ENCODE measurements around the gene KDM4C.
"Not testable (repeated sequence)": the region's sequence is repeated elsewhere in the genome, so short reads cannot be mapped to it uniquely, and the experiment has no call there.

Gene KDM4C

DNA sequence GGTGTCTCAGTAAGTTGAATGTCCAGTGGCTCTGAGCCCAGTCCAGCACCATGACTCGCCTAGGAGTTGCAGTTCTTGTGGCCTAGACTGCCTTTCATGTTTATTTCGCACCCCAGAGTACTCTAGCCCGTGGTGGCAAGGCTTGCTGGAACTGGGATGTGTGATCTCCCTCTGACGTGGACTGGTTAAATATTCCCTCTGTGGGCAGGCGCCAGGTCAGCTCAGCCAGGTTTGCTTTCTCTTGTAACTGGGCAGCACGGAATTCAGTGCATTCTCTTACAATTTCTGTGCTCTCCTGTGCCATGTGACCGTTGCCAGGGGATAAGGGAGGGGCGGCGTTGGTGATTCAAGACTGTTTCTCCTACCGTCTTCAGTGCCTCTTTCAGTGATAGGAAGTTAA, 270.8 kb downstream of the KDM4C start:
- no peak for DNase-seq (ENCODE audit: low read depth in 4 of 4, low spot score in 1 of 4)

DNA sequence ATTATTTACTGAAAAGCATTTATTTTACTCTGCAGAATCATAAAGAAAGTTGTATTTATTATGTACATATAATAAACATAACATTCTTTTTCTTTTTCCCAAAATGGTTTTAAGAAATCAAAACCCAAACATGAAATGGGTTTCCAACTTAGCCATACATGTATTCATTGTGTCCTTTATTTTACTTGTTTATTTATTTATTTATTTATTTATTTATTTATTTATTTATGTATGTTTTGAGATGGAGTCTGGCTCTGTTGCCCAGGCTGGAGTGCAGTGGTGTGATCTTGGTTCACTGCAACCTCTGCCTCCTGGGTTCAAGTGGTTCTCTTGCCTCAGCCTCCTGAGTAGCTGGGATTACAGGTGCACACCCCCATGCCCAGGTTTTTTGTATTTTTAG, 273.2 kb downstream of the KDM4C start:
- not testable (repeated sequence) for DNase-seq (ENCODE audit: low read depth in 4 of 4, low spot score in 1 of 4)

DNA sequence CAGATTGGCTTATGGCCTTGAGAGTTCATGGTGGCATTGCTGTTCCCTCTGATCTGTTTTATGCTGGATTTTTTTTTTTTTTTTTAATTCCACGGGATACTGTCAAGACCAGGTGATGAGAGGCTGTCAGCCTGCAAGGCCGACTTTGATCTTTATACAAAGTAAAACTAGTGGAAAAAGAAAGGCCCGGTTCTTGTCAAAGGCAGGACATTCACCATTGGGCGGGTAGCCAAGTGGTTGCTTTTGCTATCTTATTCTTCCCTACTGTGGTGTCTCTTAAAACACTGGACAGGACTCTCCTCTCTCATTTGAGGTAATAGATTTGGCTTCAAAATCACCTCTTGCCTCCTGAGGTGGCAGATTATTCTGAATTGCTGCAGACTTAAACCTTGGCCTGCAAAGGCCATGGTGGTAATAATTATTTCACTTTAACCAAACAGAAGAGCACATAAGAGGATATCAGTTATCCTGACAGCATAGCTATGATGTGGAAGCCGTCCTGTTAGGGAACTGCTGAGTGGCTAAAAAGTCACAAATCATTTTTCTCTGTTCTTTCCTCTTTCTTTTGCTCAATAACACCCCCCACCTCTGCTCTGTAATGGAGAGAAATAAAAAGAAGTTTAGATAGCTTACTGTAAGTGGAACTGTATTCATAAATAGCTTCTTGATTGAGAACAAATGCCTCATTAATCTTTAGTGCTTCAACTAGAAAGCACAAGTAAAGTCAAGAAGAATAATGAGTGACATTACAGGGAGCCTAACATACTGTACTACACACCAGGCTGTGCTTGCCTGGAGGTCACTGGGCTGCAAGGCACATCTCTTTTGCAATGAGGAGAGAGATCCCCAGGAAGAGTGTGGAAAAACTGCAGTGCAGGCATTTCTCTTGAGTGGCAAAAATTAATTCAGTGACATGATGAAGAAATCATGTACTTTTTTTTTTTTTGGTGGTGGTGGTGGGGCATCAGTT, 275.6 kb downstream of the KDM4C start:
- DNase-seq (ENCODE audit: low read depth in 4 of 4, low spot score in 1 of 4) = no peak

DNA sequence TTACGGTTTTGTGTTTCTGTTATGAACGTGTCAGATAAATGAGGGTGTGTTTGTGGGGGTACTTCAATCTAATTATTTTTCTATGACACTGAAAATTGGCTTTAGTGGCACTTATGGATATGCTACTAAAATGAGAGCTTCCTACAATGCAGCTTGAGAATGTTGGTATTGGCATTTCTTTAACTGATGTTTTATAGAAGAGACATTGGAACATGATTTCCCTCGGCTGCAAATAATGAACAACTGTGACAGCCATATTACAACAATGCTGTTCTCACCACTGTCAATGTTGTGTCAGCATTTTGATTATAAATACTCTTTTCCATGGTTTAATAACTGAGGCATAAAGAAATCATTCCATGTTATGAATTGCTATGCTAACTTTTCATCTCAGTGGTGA, 279.4 kb downstream of the KDM4C start:
- no peak for DNase-seq (ENCODE audit: low read depth in 4 of 4, low spot score in 1 of 4)

DNA sequence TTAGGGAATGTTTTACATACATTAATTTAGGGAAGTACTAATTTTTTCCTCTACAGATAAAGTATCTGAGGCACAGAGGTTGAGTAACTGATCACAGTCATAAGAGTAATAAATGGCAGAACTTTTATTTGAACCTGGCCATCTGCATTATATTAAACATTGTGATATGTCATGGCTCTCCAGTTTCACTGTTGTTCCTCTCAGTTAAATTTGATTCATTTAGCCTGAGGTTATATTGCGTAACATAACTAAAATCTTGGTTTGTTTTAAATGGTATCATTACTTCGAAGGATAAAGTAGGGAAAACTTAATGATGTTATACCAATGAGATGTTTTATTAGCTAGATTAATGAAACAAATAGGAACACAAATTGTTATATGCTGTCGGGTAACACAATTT, 284.4 kb downstream of the KDM4C start:
- no peak for DNase-seq (ENCODE audit: low read depth in 4 of 4, low spot score in 1 of 4)

DNA sequence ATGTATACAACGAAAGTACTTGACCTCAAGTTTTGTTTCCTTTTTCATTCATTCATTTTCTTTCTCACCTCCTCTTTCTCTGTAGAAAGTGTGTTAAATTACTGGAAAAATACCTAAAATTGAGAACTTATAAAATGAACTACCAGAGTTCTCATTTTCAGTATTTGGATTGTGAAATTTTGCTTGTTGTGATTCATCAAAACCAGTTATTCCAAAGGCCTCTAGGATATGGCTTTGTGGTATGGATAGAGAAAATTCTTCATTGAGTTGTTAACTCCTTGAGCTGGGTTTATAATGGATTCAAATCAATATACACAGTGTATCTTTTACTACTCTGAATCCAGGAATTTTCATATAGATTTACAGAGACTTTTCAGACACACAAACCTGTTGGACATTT, 287.6 kb downstream of the KDM4C start:
- no peak for DNase-seq (ENCODE audit: low read depth in 4 of 4, low spot score in 1 of 4)

DNA sequence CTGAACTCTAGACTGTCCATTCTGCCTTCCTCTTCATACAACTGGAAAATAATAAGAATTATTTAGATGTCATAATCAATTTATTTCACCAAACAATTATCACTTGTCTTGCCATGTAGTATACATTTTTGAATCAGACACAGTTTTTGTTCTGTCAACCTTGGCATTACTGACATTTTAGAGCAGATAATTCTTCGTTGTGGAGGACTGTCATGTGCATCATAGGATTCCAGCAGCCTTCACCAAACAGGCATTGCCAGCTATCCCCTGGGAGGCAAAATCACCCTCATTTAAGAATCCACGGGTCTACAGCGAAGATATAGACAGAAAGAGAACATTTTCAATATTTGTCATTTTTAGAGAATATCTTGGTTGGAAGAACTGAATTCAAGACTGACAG, 293.9 kb downstream of the KDM4C start:
- no peak for DNase-seq (ENCODE audit: low read depth in 4 of 4, low spot score in 1 of 4)

DNA sequence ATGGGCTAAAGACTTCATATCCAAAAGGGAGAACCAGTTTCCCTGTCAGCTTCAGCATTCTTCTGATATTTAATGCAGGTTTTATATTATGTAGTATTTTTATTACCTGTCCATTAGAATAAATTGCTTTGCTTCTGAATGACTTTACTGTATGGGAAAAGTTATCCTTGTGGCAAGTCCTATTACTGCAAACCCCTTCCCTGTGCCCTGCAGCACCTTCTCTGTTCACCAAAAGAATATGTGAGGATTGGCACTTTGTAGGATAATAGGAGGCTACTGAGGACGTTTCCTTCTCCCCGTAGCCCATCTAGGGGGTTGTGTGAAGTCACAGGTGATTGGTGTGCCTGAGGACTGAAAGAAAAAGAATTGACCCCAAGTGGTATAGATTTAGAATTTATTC, 296.1 kb downstream of the KDM4C start:
- DNase-seq (ENCODE audit: low read depth in 4 of 4, low spot score in 1 of 4) = no peak

DNA sequence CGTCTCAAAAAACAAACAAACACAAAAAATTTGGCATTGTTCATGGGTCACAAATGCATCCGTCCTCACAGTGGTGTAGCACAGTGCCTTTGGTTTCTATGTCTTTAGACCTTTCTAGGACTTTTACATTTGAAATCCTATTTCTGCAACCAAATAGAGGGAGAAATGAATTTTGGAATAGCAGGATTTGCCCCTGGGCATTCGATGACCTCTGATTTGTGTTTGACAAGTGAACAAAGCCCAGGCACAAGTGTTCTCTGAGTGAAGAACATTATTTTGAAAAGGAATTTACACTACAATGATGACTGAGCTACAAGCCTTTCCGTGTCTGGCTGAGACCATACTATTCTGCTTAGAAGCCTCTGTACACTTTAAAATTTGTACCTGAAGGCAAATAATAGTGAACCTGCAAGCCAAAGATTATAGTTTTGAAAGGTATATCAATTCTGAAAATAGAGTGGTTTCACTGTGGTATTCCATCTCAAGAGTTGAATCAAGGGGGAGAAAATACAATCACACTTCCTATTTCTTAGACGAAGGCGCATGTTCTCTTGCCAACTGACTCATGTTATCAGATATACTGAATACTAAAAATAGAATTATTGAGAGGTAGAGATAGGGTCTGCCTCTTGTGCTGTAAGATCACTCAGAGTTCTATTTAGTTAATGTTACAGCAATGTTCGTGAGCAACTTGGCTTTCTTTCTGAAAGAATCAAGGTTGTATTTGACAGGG, 297.6 kb downstream of the KDM4C start:
- DNase-seq (ENCODE audit: low read depth in 4 of 4, low spot score in 1 of 4) = no peak

DNA sequence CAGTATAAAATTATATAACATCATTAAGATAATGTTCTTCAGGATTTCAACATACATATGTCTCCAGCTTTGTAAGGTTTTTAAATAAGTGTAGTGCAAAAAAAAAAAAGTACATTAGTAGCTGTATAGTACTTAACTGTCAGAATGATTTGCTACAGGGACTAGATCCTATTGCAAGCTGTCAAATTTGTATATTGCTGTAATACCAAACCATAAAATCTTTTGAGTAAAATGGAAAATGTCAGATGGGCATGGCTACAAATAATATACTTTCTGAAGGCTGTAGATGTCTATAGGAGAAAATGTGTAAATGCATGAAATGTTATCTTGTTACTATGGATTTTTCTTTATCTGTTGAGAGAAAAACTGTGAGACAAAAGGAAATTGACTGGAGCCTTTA, 298.5 kb downstream of the KDM4C start:
- DNase-seq (ENCODE audit: low read depth in 4 of 4, low spot score in 1 of 4) = no peak

DNA sequence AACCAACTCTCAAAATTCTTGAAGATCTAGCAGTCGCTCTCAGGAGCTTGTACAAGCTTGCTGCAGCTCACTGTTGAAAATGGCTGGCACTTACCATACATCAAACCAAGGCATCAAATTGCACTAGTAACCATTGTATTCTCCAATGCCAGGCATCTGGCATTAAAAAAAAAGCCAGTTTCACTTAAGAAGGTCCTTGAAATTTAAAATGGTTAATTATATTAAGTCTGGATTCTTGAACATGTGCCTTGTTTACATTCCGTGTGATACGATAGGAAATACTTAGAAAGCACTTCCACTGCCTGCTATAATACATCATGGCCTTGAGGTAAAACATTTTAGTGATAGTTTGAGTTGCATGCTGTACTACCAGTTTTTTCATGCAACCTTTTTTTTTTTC, 300.7 kb downstream of the KDM4C start:
- no peak for DNase-seq (ENCODE audit: low read depth in 4 of 4, low spot score in 1 of 4)

DNA sequence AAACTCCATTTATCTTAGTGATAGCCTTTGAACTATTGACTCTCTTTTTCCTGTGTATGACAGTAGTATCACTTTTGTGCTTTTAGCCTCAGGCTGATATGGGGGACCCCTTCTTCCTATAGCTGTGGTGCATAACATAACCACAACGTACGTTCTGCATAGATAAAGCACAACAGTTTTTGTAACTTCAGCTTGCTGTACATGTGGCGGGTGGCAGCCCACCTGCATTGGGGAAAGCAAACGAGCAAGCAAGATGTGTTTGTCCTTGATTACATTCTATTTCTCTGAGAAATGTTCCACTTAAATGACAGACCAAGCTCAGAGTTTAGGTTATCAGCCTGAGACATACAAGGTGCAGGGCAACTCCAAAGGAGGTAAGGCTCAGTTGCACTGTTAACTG, 309.4 kb downstream of the KDM4C start:
- no peak for DNase-seq (ENCODE audit: low read depth in 4 of 4, low spot score in 1 of 4)

DNA sequence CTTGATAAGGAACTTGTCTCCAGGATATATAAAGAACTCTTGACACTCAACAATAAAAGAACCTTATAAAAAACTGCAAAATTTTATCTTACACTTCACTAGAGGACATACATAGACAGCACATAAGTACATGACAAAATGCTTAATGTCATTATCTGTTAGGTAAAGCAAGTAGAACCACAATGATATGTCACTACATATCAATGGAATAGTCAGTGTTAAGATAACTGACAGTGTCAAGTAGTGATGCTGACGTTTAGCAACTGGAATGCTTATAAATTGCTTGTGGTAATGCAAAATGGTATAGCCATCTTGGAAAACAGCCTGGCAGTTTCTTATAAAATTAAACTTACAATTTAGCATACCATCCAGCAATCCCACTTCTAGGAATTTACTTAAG, 314.1 kb downstream of the KDM4C start:
- no peak for DNase-seq (ENCODE audit: low read depth in 4 of 4, low spot score in 1 of 4)

DNA sequence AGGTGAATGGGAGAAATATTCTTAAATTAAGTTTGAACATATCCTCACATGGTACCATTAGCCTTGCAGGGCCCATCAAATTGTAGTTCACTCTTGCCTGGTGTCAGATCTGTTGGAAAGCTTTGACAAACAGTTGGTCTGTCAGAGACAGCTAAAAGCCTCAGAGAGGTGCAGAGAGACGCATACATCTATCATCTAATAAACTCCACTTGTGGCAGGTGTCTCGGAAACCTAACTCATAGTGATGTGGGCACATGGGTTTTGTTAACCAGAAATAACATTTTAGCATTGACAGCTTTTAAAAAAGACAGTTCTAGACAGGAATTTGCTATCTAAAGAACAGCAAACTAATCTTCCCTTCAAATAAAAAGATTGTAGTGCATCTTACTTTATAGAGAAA, 315.9 kb downstream of the KDM4C start:
- DNase-seq (ENCODE audit: low read depth in 4 of 4, low spot score in 1 of 4) = no peak

DNA sequence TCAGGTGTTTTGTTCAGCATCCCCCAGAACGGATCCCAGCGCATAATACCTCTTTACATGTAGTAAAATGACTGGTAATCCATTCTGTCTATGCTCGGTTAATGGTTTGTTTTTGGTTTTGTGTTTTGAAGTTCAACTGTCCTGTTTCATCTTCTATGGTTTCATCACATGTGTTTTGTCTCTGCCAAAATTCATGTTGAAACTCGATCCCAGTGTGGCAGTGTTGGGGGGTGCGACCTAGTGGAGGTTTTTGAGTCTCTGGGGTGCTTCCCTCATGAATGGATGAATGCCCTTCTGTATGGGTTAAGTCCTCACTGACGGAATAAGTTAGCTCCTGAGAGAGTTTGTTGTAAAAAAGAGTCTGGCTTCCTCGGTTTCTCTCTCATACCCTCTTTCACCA, 317.4 kb downstream of the KDM4C start:
- no peak for DNase-seq (ENCODE audit: low read depth in 4 of 4, low spot score in 1 of 4)

DNA sequence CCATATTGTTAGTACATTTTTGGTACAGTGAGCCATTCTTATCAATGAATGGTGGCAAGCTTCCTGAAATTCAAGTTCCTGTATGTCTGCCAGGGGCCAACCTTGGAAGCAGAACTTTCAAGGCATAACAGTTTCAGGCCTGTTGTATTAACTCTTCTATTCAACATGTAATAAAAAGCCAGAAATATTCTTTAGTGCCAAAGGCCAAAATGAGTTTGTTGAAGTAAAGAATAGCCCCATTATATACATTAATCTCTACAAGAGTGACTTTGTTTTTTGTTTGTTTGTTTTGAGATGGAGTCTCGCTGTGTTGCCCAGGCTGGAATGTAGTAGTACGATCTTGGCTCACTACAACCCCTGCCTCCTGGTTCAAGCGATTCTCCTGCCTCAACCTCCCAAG, 321.3 kb downstream of the KDM4C start:
- no peak for DNase-seq (ENCODE audit: low read depth in 4 of 4, low spot score in 1 of 4)

DNA sequence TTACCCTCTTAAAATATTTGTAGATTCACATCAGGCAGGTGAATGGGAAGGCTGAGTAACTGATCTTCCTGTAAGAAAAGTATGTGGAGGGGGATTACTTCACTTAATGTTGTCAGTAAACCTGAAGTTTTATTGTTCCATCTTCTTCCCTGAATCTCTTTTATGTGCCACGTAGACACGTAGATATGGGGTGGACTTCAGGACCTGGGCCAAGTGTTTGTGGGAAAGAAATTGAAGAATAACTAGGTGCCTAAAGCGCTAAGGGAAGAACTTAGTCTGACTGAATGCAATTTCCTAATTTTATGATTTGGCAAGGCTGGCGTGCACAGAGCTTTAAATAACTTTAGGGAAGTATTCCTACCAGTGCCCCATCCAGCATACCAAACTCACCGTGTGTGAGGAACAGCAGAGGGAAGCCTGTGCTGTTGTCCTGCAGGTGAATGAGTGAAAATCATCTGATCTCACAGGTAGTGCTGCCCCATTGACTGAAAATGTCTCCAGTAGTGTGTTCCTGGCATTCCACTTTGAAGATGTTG, 323.4 kb downstream of the KDM4C start:
- no peak for DNase-seq (ENCODE audit: low read depth in 4 of 4, low spot score in 1 of 4)

DNA sequence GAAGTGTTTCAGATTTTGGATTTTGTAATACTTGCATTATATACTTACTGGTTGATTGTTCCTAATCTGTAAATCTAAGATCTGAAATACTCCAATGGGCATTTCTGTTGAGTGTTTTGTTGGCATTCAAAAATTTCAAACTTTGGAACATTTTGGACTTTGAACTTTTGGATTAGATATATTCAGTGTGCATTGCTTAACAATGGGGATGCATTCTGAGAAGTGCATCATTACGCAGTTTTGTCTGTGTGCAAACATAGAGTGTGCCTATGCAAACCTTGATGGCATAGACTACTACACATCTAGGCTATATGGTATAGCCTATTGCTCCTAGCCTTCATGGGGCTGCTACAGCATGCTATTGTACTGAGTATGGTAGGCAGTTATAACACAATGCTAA, 325.4 kb downstream of the KDM4C start:
- DNase-seq (ENCODE audit: low read depth in 4 of 4, low spot score in 1 of 4) = no peak

DNA sequence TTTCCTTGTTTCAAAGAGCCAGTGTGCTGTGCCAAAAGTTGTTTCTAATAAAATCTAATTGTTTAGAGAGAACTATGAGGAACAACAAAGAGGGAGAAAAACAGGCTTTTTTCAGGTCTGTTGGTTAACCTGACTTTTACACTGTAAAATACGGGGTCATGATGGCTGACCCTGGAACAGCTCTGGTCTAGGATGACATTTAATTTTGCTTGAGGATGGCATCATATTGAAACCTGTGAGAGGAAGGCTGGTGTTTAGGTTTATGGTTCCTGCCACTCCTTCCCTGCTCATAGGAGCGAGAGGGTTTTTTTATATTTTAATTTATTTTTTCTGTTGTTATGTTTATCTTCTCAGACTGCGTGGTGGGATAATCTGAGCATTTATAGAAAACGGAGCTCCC, 327.6 kb downstream of the KDM4C start:
- DNase-seq (ENCODE audit: low read depth in 4 of 4, low spot score in 1 of 4) = no peak

DNA sequence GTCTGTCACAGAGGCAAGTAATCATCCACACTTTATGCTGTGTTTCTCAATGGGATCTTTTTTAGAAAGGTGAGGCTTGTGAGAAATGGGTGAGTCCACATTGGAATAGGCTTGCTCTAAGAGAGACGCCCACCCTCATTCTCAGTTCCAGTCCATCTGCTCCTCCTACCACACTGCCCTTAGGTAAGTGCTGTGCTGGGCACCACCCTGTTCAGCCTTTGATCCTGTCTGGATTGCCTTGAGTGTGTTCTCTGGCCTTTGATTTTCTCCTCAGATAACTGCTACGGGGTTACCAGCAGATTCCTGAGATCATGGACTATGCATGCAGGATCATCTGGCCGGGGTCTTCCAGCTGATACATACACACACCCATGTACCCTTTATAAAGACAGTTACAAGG, 328.6 kb downstream of the KDM4C start:
- no peak for DNase-seq (ENCODE audit: low read depth in 4 of 4, low spot score in 1 of 4)

DNA sequence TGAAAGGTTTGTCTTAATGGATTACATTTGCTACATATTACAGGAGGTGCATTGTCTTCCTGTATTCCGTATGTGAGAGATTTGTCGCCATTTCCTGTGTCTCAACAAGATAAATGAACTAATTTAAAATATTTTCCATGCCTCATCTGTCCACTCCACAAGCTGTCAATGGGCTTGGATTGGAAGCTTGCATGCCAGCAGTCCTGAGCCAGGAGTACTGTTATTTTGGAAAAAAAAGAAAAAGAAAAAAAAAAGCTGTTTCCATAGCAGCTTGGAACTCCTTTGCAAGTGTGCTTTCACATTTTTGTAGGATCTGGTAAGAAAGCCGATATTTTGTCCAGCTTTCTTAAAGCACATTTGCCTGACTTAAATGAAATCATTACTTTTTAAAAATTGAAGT, 330.8 kb downstream of the KDM4C start:
- no peak for DNase-seq (ENCODE audit: low read depth in 4 of 4, low spot score in 1 of 4)

Measured in stimulated activated CD4-positive, alpha-beta T cell treated with anti-CD3 and anti-CD28 coated beads, Interleukin-1b, Interleukin-23, amount 100 ng/mL, for 24 hours (primary cell).